GM13977 (cell line): ENCODE measurements around the gene RNF186.

Source experiments
- DNase-seq: peaks from one replicate; pipeline ENCODE4 v3.0.0; 2012; ENCODE audit warnings: low spot score
- in situ Hi-C: fragments of 300-500 bp; cut with MboI; formaldehyde crosslinking; loops from one replicate; pipeline ENCODE4 v1.12.0; 2022; ENCODE audit warnings: low sequenced_read_pairs, low pct_unique_long_range_greater_than_20kb, mixed read lengths, inconsistent platforms; ENCODE audit not compliant: unreplicated experiment
- TF ChIP-seq, protein P1 (sequence below): IDR thresholded peaks from 2 replicates; pipeline ENCODE4 v1.5.1; 2012; ENCODE audit warnings: mild to moderate bottlenecking, control low read depth; ENCODE audit not compliant: insufficient read depth; ENCODE audit errors: extremely low read depth, missing control alignments

The RNF186 gene

DNA sequence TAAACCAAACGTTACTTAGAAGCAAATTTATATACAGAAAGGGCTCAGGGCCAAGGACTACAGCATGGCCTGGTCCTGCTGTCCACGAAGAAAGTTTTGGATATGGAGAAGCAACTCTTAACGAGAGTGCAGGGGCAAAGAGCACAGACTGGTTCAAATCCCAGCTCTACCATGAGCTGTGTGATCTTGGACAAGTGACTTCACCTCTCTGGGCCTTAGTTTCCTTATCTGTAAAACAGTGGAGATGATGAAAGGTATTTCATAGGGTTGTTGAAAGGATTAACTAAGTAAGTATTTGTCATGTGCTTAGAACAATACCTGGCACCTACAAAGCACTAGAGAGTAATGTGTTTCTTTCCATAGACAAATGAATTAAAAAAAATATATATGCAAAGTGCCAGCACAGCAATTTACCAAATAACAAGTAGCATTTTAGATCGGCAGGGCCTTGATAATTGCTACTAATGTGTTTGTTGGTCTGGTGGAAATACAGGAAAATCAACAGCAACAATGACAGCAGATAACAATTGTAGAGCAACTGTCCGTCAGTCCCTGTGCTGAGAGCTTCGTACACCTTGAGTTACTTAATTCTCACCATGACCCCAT, 40.8 kb downstream of the RNF186 start:
- TF ChIP-seq, protein P1, sequence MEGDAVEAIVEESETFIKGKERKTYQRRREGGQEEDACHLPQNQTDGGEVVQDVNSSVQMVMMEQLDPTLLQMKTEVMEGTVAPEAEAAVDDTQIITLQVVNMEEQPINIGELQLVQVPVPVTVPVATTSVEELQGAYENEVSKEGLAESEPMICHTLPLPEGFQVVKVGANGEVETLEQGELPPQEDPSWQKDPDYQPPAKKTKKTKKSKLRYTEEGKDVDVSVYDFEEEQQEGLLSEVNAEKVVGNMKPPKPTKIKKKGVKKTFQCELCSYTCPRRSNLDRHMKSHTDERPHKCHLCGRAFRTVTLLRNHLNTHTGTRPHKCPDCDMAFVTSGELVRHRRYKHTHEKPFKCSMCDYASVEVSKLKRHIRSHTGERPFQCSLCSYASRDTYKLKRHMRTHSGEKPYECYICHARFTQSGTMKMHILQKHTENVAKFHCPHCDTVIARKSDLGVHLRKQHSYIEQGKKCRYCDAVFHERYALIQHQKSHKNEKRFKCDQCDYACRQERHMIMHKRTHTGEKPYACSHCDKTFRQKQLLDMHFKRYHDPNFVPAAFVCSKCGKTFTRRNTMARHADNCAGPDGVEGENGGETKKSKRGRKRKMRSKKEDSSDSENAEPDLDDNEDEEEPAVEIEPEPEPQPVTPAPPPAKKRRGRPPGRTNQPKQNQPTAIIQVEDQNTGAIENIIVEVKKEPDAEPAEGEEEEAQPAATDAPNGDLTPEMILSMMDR, result no peak
- in situ Hi-C loops, result no loop called here
- DNase-seq, result no peak

DNA sequence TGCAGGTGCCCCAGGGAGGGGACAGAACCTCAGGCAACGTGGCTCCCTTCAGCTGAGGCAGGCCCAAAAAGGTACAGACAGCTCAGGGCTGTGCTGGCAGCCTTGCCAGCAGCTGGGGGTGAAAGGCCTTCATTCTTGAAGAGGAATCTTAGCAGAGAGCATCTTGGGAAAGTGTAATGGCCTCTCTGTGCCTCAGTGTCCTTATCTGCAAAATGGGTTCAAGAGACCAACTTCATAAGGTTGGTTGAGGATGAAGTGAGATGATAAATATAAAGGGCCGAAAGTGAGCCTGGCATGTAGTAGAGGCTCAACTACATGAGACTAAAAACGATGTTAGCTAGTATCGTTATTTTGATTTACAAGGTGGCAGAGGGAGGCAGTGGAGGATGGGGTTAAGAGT, 41.6 kb downstream of the RNF186 start:
- DNase-seq, result no peak
- in situ Hi-C loops, result no loop called here
- TF ChIP-seq, protein P1, result no peak

DNA sequence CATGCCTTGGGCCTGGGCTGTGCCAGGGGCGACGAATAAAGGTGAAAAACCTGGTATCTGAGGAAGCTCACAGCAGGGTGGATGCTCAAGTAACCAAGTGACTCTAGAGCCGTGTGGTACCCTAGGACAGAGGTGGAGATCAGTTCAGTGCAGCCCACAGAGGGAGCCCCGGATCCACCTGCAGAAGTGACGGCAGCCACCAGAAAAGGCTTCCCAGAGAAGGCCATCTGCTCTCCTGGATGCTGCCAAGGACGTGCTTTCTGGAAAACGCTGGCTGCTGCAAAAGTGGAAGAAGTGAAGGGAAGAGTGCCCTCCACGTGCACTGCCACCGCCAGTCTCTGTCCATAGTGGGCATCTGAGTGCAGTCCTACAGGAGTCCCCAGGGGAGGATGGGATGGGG, 43.0 kb downstream of the RNF186 start:
- TF ChIP-seq, protein P1, result no peak
- in situ Hi-C loops, result no loop called here
- no peak for DNase-seq

DNA sequence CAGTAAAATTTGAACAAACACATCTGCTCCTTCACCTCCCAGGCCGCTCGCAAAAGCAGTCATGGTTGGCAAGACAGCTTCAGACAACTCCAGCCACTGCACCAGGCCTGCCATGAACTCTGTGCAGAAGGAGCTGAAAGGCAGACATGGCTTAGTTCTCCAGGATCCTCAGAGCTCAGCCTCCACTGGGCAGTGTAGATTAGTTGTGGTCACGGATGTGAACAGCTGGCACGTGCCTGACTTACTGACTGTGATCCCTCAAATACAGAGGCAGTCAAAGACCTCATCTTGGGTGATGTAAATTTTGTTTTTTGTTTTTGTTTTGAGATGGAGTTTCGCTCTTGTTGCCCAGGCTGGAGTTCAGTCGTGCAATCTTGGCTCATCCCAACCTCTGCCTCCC, 43.7 kb downstream of the RNF186 start:
- DNase-seq, result no peak
- in situ Hi-C loops, result no loop called here
- TF ChIP-seq, protein P1, result no peak

GRCh38 chr1:19770436-19771190, 44.5 kb downstream of the RNF186 start:
- DNase-seq, result no peak
- in situ Hi-C loops, result no loop called here

GRCh38 chr1:19769211-19769932, 45.7 kb downstream of the RNF186 start:
- in situ Hi-C loops, result no loop called here
- TF ChIP-seq, protein P1, result no peak
- no peak for DNase-seq

More at GRCh38 chr1:19770436-19771190, 44.5 kb downstream of the RNF186 start:
- TF ChIP-seq, protein P1, result no peak
